ENCODE data around the gene MYO5B. TPM values are rescaled to one million over a fixed set of nuclear protein-coding genes. Genes with fewer than 3 reads are reported as not detected.

MYO5B gene
- total and polyA plus RNA-seq, 2 donors (not counting 1 experiment from before 2014, with no cell fraction given), result 0.30 to 1.7 TPM

GRCh38 chr18:50142441-50143120 lies 52.4 kb downstream of the MYO5B start:
- H4K20me1 ChIP-seq (ENCODE audit: control insufficient read depth, insufficient read depth, low read length, poor library complexity, severe bottlenecking), result no peaks in the 10 kb centered on the region
- H3K9me3 Mint-ChIP-seq (ENCODE audit: insufficient read depth), result peaks cover 1% of the 10 kb centered on the region
- WGBS (ENCODE audit: insufficient coverage), result 60% methylated on average over 1 of the region's 6 CpGs

More at GRCh38 chr18:50142441-50143120, 52.4 kb downstream of the MYO5B start:
- Histone ChIP-seq H3K79me2 (ENCODE audit: control insufficient read depth, insufficient read depth, low read length) (no peaks in the 10 kb centered on the region), H3K4me2 (replicated peaks; ENCODE audit: low read depth, low read length, poor library complexity, severe bottlenecking) (no peak overlapping the region), H3K4me1 (ENCODE audit: control insufficient read depth in 2 of 2, insufficient read depth in 2 of 2, low read length in 2 of 2) (no peaks in the 10 kb centered on the region), H3K4me3 (ENCODE audit: control extremely low read depth in 1 of 5, extremely low read depth in 1 of 5, insufficient read depth in 1 of 5, low read depth in 2 of 5, low read length in 4 of 5) (no peak overlapping the region), H3K27ac (ENCODE audit: low read length in 2 of 2) (no peak overlapping the region), H2AFZ (ENCODE audit: insufficient read depth, low read depth, low read length, poor library complexity, severe bottlenecking) (no peak overlapping the region), H3K9me3 (ENCODE audit: control extremely low read depth in 1 of 3, control insufficient read depth in 2 of 3, insufficient read depth in 1 of 3, low read length in 2 of 3) (no peaks in the 10 kb centered on the region), H3K9ac (ENCODE audit: low read length) (no peak overlapping the region), H3K36me3 (replicated peaks in 1 of 2; ENCODE audit: control extremely low read depth in 1 of 2, control insufficient read depth in 1 of 2, extremely low read depth in 1 of 2, insufficient read depth in 2 of 2, low read length in 1 of 2) (no peaks in the 10 kb centered on the region), H3K27me3 (replicated peaks in 1 of 4; ENCODE audit: control extremely low read depth in 1 of 4, control insufficient read depth in 3 of 4, insufficient read depth in 4 of 4, low read length in 3 of 4) (peaks cover 0 to 9% (median 1%) of the 10 kb centered on the region in 4 experiments)
- POLR2A ChIA-PET, result no interaction called here
- CTCF ChIA-PET, result no interaction called here
- Mint-ChIP-seq H3K4me1 (no peaks in the 10 kb centered on the region), H3K4me3 (no peak overlapping the region), H3K27ac (no peak overlapping the region), H3K27me3 (peaks cover 49% of the 10 kb centered on the region)
- ATAC-seq (ENCODE audit: low read depth), result no peak
- TF ChIP-seq CTCF (IDR thresholded peaks at IDR 0.05) (no peak), EZH2 (IDR thresholded peaks at IDR 0.05; ENCODE audit: borderline replicate concordance, insufficient read depth, low read depth, low read length, poor library complexity, severe bottlenecking) (no peak)
- intact Hi-C loops (cut with micrococcal nuclease), result no loop called here
- DNase-seq, result no peak

Measured in B cell (primary cell).